ENCODE measurements around the gene CBLC.

CBLC gene

Small RNA genes within 50 kb of the gene (small RNA-seq; reads per million reads assigned to genes)
- gene RF00156: 0.03 to 0.04 reads per million in 2 experiments

Measured in SK-N-DZ (cell line).